HL-60 (cell line): ENCODE results near the gene FAM53B.

Experiments
- GABPA ChIP-seq: IDR thresholded peaks from 2 replicates; pipeline ENCODE4 v1.6.1; 2012; ENCODE audit warnings: low read depth
- POLR2AphosphoS5 ChIP-seq: IDR thresholded peaks from 2 replicates; pipeline ENCODE4 v1.6.1; 2012; ENCODE audit warnings: low read depth
- SPI1 ChIP-seq: IDR thresholded peaks from 2 replicates; pipeline ENCODE4 v1.6.1; 2012; ENCODE audit warnings: low read depth, mild to moderate bottlenecking, borderline replicate concordance
- TF ChIP-seq, protein P1 (sequence below): IDR thresholded peaks from one replicate; pipeline ENCODE4 v1.5.1; 2011; ENCODE audit warnings: low read length, control low read depth, inconsistent platforms; ENCODE audit not compliant: insufficient read depth
- TF ChIP-seq, protein P2 (sequence below): IDR thresholded peaks from 2 replicates; pipeline ENCODE4 v1.6.1; 2012; ENCODE audit warnings: low read depth; ENCODE audit not compliant: insufficient replicate concordance

DNA sequence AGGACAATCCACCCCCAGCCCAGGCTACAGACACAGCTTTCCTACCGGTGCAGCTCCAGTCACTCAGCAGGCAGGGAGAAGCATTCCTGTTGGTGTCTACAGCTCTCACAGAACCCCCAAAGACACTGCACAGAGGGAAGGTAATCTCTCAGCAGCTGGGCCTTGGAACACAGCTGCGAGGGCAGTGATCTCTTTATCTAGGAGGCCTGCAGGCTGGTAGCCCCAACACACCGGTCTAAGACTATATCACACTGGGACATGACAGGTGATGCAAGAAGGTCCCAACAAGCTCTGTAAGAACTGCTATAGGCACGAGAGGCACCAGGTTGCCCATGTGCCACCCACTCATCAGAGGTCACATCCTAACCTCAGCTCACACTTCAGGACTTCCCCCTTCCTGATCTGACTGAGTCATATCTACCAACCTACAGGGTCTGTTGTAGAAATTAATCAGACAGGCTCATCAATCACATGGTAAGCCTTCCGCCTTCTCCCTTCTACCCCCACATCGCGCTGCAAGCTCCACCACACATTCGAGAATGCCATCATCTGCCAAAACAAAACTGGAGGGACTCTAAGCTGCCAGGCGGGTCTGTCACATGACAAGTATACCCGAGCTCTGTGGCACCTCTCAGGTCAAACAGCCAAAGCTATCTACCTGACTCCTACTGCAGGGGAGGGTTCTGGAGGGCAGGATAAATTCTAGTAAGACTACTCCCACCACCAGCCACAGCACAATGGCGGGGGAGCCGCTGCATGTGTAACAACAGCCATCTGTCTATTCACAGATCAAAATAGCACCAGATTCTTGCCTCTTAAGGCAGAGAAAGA lies 26.1 kb downstream of the FAM53B start:
- TF ChIP-seq, protein P1, sequence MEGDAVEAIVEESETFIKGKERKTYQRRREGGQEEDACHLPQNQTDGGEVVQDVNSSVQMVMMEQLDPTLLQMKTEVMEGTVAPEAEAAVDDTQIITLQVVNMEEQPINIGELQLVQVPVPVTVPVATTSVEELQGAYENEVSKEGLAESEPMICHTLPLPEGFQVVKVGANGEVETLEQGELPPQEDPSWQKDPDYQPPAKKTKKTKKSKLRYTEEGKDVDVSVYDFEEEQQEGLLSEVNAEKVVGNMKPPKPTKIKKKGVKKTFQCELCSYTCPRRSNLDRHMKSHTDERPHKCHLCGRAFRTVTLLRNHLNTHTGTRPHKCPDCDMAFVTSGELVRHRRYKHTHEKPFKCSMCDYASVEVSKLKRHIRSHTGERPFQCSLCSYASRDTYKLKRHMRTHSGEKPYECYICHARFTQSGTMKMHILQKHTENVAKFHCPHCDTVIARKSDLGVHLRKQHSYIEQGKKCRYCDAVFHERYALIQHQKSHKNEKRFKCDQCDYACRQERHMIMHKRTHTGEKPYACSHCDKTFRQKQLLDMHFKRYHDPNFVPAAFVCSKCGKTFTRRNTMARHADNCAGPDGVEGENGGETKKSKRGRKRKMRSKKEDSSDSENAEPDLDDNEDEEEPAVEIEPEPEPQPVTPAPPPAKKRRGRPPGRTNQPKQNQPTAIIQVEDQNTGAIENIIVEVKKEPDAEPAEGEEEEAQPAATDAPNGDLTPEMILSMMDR, result no peak
- TF ChIP-seq POLR2AphosphoS5, result no peak
- peak; percentile 62; the same call in 1 of the 2 replicates for TF ChIP-seq SPI1
- TF ChIP-seq GABPA, result no peak
- TF ChIP-seq, protein P2, sequence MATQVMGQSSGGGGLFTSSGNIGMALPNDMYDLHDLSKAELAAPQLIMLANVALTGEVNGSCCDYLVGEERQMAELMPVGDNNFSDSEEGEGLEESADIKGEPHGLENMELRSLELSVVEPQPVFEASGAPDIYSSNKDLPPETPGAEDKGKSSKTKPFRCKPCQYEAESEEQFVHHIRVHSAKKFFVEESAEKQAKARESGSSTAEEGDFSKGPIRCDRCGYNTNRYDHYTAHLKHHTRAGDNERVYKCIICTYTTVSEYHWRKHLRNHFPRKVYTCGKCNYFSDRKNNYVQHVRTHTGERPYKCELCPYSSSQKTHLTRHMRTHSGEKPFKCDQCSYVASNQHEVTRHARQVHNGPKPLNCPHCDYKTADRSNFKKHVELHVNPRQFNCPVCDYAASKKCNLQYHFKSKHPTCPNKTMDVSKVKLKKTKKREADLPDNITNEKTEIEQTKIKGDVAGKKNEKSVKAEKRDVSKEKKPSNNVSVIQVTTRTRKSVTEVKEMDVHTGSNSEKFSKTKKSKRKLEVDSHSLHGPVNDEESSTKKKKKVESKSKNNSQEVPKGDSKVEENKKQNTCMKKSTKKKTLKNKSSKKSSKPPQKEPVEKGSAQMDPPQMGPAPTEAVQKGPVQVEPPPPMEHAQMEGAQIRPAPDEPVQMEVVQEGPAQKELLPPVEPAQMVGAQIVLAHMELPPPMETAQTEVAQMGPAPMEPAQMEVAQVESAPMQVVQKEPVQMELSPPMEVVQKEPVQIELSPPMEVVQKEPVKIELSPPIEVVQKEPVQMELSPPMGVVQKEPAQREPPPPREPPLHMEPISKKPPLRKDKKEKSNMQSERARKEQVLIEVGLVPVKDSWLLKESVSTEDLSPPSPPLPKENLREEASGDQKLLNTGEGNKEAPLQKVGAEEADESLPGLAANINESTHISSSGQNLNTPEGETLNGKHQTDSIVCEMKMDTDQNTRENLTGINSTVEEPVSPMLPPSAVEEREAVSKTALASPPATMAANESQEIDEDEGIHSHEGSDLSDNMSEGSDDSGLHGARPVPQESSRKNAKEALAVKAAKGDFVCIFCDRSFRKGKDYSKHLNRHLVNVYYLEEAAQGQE, result no peak
